Measurements from ENCODE around the gene CIB4.

The CIB4 gene

GRCh38 chr2:26597197-26597596 lies 44.0 kb downstream of the CIB4 start:
- TF ChIP-seq TAF1 (IDR thresholded peaks at IDR 0.05; ENCODE audit: borderline replicate concordance, insufficient read depth, low read length) (no peak), POLR2AphosphoS5 (IDR thresholded peaks at IDR 0.05; ENCODE audit: low read depth, low read length) (no peak), REST (IDR thresholded peaks at IDR 0.05; ENCODE audit: insufficient read depth in 1 of 2, low read depth in 2 of 2, low read length in 2 of 2) (no peak), SIN3A (IDR thresholded peaks at IDR 0.05; ENCODE audit: borderline replicate concordance, insufficient read depth, low read length) (no peak), FOXP2 (optimal IDR thresholded peaks at IDR 0.05; ENCODE audit: borderline replicate concordance, extremely low read depth, extremely low read length, insufficient read depth) (no peak)

GRCh38 chr2:26595146-26595545 lies 46.0 kb downstream of the CIB4 start:
- TF ChIP-seq SIN3A (IDR thresholded peaks at IDR 0.05; ENCODE audit: borderline replicate concordance, insufficient read depth, low read length): no peak
- no peak for TF ChIP-seq FOXP2 (optimal IDR thresholded peaks at IDR 0.05; ENCODE audit: borderline replicate concordance, extremely low read depth, extremely low read length, insufficient read depth)
- TF ChIP-seq TAF1 (IDR thresholded peaks at IDR 0.05; ENCODE audit: borderline replicate concordance, insufficient read depth, low read length): no peak
- TF ChIP-seq POLR2AphosphoS5 (IDR thresholded peaks at IDR 0.05; ENCODE audit: low read depth, low read length): no peak
- TF ChIP-seq REST (IDR thresholded peaks at IDR 0.05; ENCODE audit: insufficient read depth in 1 of 2, low read depth in 2 of 2, low read length in 2 of 2): no peak

- TF ChIP-seq SIN3A (IDR thresholded peaks at IDR 0.05; ENCODE audit: borderline replicate concordance, insufficient read depth, low read length) (no peak), FOXP2 (optimal IDR thresholded peaks at IDR 0.05; ENCODE audit: borderline replicate concordance, extremely low read depth, extremely low read length, insufficient read depth) (no peak), REST (IDR thresholded peaks at IDR 0.05; ENCODE audit: insufficient read depth in 1 of 2, low read depth in 2 of 2, low read length in 2 of 2) (no peak), POLR2AphosphoS5 (IDR thresholded peaks at IDR 0.05; ENCODE audit: low read depth, low read length) (no peak), TAF1 (IDR thresholded peaks at IDR 0.05; ENCODE audit: borderline replicate concordance, insufficient read depth, low read length) (no peak)
Measured at GRCh38 chr2:26591619-26592505, 49.3 kb downstream of the CIB4 start.

- TF ChIP-seq FOXP2 (optimal IDR thresholded peaks at IDR 0.05; ENCODE audit: borderline replicate concordance, extremely low read depth, extremely low read length, insufficient read depth) (no peak), TAF1 (IDR thresholded peaks at IDR 0.05; ENCODE audit: borderline replicate concordance, insufficient read depth, low read length) (no peak), SIN3A (IDR thresholded peaks at IDR 0.05; ENCODE audit: borderline replicate concordance, insufficient read depth, low read length) (no peak), POLR2AphosphoS5 (IDR thresholded peaks at IDR 0.05; ENCODE audit: low read depth, low read length) (no peak), REST (IDR thresholded peaks at IDR 0.05; ENCODE audit: insufficient read depth in 1 of 2, low read depth in 2 of 2, low read length in 2 of 2) (no peak)
Measured at GRCh38 chr2:26590980-26591618, 50.1 kb downstream of the CIB4 start.
